ENCODE data around the gene GABRR2. TPM values are rescaled to one million over a fixed set of nuclear protein-coding genes. Genes with fewer than 3 reads are reported as not detected.
"Not testable (repeated sequence)": the region's sequence is repeated elsewhere in the genome, so short reads cannot be mapped to it uniquely, and the experiment has no call there.

GABRR2 gene
- total and polyA plus RNA-seq, 2 donors: 0.42 to 0.78 TPM

DNA sequence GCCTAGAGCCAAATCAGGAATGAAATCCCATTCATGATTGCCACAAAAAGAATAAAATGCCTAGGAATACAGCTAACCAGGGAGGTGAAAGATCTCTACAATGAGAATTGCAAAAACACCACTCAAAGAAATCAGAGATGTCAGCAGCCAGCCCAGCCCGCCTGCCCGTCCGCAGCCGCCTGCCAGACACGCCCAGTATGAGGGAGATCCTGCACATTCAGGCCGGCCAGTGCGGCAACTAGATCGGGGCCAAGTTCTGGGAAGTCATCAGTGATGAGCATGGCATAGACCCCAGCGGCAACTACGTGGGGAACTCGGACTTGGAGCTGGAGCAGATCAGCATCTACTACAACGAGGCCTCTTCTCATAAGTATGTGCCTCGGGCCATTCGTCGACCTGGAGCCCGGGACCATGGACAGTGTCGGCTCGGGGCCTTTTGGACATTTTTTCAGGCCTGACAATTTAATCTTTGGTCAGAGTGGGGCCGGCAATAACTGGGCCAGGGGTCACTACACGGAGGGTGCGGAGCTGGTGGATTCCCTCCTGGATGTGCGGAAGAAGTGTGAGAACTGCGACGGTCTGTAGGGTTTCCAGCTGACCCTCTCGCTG, 13.4 kb downstream of the GABRR2 start:
- Histone ChIP-seq H3K27ac (ENCODE audit: low read depth in 1 of 2, low read length in 1 of 2) (no peak overlapping the region), H3K27me3 (ENCODE audit: control insufficient read depth in 2 of 2, insufficient read depth in 1 of 2, low read length in 1 of 2) (no peaks in the 10 kb centered on the region), H3K36me3 (ENCODE audit: control insufficient read depth in 2 of 2, insufficient read depth in 2 of 2, low read length in 1 of 2) (peaks cover 0 to 3% of the 10 kb centered on the region in 2 donors), H3K9me3 (ENCODE audit: control insufficient read depth in 2 of 2, insufficient read depth in 1 of 2, low read length in 1 of 2) (peaks cover 0 to 5% of the 10 kb centered on the region in 2 donors), H3K4me1 (ENCODE audit: control insufficient read depth in 2 of 2, insufficient read depth in 2 of 2, low read length in 2 of 2) (peaks cover 15 to 19% of the 10 kb centered on the region in 2 donors), H3K4me3 (ENCODE audit: low read length in 2 of 2) (no peak overlapping the region)
- WGBS: 98% methylated on average over 25 of the region's 25 CpGs
- no peak for DNase-seq (ENCODE audit: low read depth in 6 of 9, low spot score in 9 of 9)

DNA sequence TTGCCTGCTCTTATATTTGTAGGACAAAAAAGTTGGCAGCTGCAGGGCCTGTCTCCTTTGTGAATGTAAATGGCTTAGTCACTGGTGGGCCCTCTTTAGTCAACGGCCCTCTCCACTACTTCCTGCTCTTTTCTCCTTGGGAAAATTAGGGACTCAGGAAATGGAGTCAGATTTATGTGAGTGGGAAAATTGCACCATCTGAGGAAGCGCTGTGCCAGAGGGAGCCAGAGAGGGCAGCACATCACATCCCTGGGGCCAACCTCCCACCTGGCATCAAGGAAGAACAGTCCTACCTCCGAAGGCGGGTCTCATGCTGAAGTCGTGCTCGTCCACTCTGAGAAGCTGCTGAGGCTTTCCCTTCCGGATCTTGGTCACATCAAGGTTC, 15.6 kb downstream of the GABRR2 start:
- peaks cover 15 to 19% of the 10 kb centered on the region in 2 donors for H3K4me1 ChIP-seq (ENCODE audit: control insufficient read depth in 2 of 2, insufficient read depth in 2 of 2, low read length in 2 of 2)
- H3K36me3 ChIP-seq (ENCODE audit: control insufficient read depth in 2 of 2, insufficient read depth in 2 of 2, low read length in 1 of 2): peaks cover 0 to 3% of the 10 kb centered on the region in 2 donors
- WGBS: 93% methylated on average over 7 of the region's 7 CpGs
- peaks cover 0 to 5% of the 10 kb centered on the region in 2 donors for H3K9me3 ChIP-seq (ENCODE audit: control insufficient read depth in 2 of 2, insufficient read depth in 1 of 2, low read length in 1 of 2)
- no peak overlapping the region for H3K4me3 ChIP-seq (ENCODE audit: low read length in 2 of 2)
- DNase-seq (ENCODE audit: low read depth in 6 of 9, low spot score in 9 of 9): no peak
- H3K27me3 ChIP-seq (ENCODE audit: control insufficient read depth in 2 of 2, insufficient read depth in 1 of 2, low read length in 1 of 2): no peaks in the 10 kb centered on the region
- H3K27ac ChIP-seq (ENCODE audit: low read depth in 1 of 2, low read length in 1 of 2): no peak overlapping the region

DNA sequence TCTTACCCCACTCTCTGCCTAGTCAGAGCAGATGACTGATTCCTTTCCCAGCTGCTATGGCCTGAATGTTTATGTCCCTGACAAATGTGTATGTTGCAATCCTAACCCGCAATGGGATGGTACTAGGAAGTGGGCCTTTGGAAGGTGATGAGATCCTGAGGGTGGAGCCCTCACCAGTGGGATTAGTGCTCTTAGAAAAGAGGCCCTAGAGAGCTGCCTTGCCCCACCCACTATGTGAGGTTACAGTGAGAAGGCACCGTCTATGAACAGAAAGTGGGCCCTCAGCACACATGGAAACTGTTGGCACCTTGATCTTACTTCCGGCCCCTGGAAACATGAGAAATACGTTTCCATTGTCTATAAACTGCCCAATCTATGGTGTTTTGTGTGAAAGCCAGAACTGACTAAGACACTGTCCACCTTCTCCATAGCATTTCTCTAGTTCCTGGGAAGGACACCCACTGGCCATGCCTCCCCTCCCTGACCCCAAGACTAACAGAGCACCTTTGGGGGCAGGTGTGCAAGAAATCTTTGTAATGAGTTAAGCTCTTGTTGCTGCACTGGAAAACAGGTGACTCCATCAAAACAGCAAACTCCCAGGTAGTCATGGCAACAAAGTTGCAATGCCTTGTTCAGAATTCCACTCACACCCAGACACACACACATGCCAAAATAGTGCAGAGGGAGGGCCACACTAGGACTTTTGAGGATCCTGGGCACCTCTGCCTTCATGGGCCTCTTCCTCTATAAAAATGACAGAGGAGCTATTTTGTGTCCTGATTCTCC, 16.2 kb downstream of the GABRR2 start:
- H3K36me3 ChIP-seq (ENCODE audit: control insufficient read depth in 2 of 2, insufficient read depth in 2 of 2, low read length in 1 of 2): peaks cover 0 to 3% of the 10 kb centered on the region in 2 donors
- no peaks in the 10 kb centered on the region for H3K27me3 ChIP-seq (ENCODE audit: control insufficient read depth in 2 of 2, insufficient read depth in 1 of 2, low read length in 1 of 2)
- H3K9me3 ChIP-seq (ENCODE audit: control insufficient read depth in 2 of 2, insufficient read depth in 1 of 2, low read length in 1 of 2): peaks cover 0 to 5% of the 10 kb centered on the region in 2 donors
- peak overlapping the region in 1 of 2 donors; percentile 72 for H3K27ac ChIP-seq (ENCODE audit: low read depth in 1 of 2, low read length in 1 of 2)
- no peak overlapping the region for H3K4me3 ChIP-seq (ENCODE audit: low read length in 2 of 2)
- DNase-seq (ENCODE audit: low read depth in 6 of 9, low spot score in 9 of 9): peak in 5 of 9 donors; percentile 12 to 57 (median 27)
- peaks cover 15 to 19% of the 10 kb centered on the region in 2 donors for H3K4me1 ChIP-seq (ENCODE audit: control insufficient read depth in 2 of 2, insufficient read depth in 2 of 2, low read length in 2 of 2)
- WGBS: 91% methylated on average over 4 of the region's 4 CpGs

DNA sequence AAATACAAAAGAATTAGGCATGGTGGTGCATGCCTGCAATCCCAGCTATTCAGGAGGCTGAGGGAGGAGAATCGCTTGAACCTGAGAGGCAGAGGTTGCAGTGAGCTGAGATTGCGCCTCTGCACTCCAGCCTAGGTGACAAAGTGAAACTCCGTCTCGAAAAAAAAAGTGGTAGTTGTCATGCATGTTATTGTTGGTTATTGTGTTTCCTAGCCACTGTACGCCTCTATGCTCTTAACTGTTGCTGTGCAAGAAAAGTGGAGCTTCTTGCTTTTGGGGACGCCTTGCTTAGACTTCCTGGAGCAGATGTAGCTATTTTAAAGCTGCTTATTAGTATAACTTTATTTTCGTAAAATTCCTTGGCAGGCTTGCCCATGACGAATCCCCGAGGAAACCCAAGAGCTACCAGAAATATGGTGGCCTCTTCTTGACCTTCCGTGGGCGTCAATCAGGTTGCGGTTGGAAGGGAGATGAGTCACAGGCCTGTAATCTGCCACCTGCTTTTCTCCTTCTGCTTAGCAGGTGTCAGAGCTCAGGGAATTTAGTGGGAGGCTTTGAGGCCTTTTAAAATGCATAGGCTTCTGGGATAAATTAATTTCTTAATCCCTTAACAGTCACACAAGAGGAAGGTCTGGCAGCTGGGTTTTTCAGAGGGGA, 17.3 kb downstream of the GABRR2 start:
- DNase-seq (ENCODE audit: low read depth in 6 of 9, low spot score in 9 of 9): peak in 6 of 9 donors; percentile 35 to 72 (median 48)
- H3K27ac ChIP-seq (ENCODE audit: low read depth in 1 of 2, low read length in 1 of 2): peak overlapping the region; percentile 46 to 72
- peaks cover 15 to 19% of the 10 kb centered on the region in 2 donors for H3K4me1 ChIP-seq (ENCODE audit: control insufficient read depth in 2 of 2, insufficient read depth in 2 of 2, low read length in 2 of 2)
- no peaks in the 10 kb centered on the region for H3K27me3 ChIP-seq (ENCODE audit: control insufficient read depth in 2 of 2, insufficient read depth in 1 of 2, low read length in 1 of 2)
- H3K4me3 ChIP-seq (ENCODE audit: low read length in 2 of 2): no peak overlapping the region
- H3K9me3 ChIP-seq (ENCODE audit: control insufficient read depth in 2 of 2, insufficient read depth in 1 of 2, low read length in 1 of 2): peaks cover 0 to 5% of the 10 kb centered on the region in 2 donors
- 38% methylated on average over 12 of the region's 12 CpGs for WGBS
- H3K36me3 ChIP-seq (ENCODE audit: control insufficient read depth in 2 of 2, insufficient read depth in 2 of 2, low read length in 1 of 2): peaks cover 0 to 3% of the 10 kb centered on the region in 2 donors

DNA sequence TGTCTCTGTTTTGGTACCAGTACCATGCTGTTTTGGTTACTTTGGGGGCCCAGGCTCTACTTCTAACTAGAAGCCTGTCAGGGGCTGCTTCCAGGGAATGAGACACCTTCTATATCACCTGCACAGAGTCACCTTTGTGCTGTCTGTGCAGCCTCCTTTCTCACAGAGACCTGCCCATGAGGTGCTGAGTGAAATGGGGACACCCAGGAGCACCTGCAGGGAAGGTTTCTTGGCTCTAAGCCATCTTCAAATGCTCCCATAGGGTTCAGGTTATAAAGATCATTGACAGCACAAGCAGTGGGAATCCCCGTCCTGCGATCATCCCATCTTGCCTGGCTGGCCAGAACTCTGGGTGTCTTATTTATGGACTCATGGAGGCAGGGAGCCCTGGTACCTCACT, 19.1 kb downstream of the GABRR2 start:
- Histone ChIP-seq H3K9me3 (ENCODE audit: control insufficient read depth in 2 of 2, insufficient read depth in 1 of 2, low read length in 1 of 2) (no peaks in the 10 kb centered on the region), H3K27ac (ENCODE audit: low read depth in 1 of 2, low read length in 1 of 2) (no peak overlapping the region), H3K4me3 (ENCODE audit: low read length in 2 of 2) (no peak overlapping the region), H3K36me3 (ENCODE audit: control insufficient read depth in 2 of 2, insufficient read depth in 2 of 2, low read length in 1 of 2) (peaks cover 0 to 3% of the 10 kb centered on the region in 2 donors), H3K27me3 (ENCODE audit: control insufficient read depth in 2 of 2, insufficient read depth in 1 of 2, low read length in 1 of 2) (no peaks in the 10 kb centered on the region), H3K4me1 (ENCODE audit: control insufficient read depth in 2 of 2, insufficient read depth in 2 of 2, low read length in 2 of 2) (peaks cover 15 to 19% of the 10 kb centered on the region in 2 donors)
- no peak for DNase-seq (ENCODE audit: low read depth in 6 of 9, low spot score in 9 of 9)
- 94% methylated on average over 2 of the region's 2 CpGs for WGBS

DNA sequence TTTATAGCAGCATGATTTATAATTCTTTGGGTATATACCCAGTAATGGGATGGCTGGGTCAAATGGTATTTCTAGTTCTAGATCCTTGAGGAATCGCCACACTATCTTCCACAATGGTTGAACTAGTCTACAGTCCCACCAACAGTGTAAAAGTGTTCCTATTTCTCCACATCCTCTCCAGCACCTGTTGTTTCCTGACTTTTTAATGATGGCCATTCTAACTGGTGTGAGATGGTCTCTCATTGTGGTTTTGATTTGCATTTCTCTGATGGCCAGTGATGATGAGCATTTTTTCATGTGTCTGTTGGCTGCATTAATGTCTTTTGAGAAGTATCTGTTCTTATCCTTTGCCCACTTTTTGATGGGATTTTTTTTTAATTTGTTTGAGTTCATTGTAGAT, 20.0 kb downstream of the GABRR2 start:
- H3K27me3 ChIP-seq (ENCODE audit: control insufficient read depth in 2 of 2, insufficient read depth in 1 of 2, low read length in 1 of 2); H3K36me3 ChIP-seq (ENCODE audit: control insufficient read depth in 2 of 2, insufficient read depth in 2 of 2, low read length in 1 of 2); H3K9me3 ChIP-seq (ENCODE audit: control insufficient read depth in 2 of 2, insufficient read depth in 1 of 2, low read length in 1 of 2); H3K27ac ChIP-seq (ENCODE audit: low read depth in 1 of 2, low read length in 1 of 2); DNase-seq (ENCODE audit: low read depth in 6 of 9, low spot score in 9 of 9); H3K4me3 ChIP-seq (ENCODE audit: low read length in 2 of 2): not testable (repeated sequence)
- H3K4me1 ChIP-seq (ENCODE audit: control insufficient read depth in 2 of 2, insufficient read depth in 2 of 2, low read length in 2 of 2): peaks cover 15 to 19% of the 10 kb centered on the region in 2 donors
- 96% methylated on average over 1 of the region's 1 CpG for WGBS

DNA sequence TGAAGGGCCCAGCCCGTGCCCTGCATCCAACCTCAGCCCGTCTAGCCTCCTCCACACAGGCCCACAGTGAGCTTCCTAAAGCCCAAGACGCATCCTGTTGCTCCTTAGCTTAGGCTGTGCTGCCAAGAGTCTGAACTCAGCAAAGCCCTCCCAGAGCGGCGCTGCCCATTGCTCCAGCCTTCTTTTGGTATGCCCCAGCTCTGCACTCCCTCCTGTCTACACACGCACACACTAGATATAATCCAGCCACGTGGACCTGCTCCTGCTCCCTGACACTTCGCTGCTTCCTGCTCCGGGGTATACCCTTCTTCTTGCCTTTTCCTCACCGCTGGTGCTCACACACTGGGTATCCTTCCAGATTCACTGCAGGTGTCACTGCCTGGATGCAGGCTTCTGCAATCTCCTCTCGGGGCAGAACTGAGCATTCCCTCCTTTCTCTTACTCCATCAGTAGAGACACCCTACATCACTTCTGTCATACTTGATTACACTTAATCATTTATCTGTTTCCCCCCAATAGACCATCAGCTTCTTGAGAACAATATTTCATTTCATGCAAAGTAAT, 23.8 kb downstream of the GABRR2 start:
- Histone ChIP-seq H3K27me3 (ENCODE audit: control insufficient read depth in 2 of 2, insufficient read depth in 1 of 2, low read length in 1 of 2) (no peaks in the 10 kb centered on the region), H3K9me3 (ENCODE audit: control insufficient read depth in 2 of 2, insufficient read depth in 1 of 2, low read length in 1 of 2) (peaks cover 0 to 3% of the 10 kb centered on the region in 2 donors), H3K4me3 (ENCODE audit: low read length in 2 of 2) (no peak overlapping the region), H3K4me1 (ENCODE audit: control insufficient read depth in 2 of 2, insufficient read depth in 2 of 2, low read length in 2 of 2) (no peaks in the 10 kb centered on the region), H3K27ac (ENCODE audit: low read depth in 1 of 2, low read length in 1 of 2) (no peak overlapping the region), H3K36me3 (ENCODE audit: control insufficient read depth in 2 of 2, insufficient read depth in 2 of 2, low read length in 1 of 2) (no peaks in the 10 kb centered on the region)
- WGBS: 91% methylated on average over 11 of the region's 11 CpGs
- no peak for DNase-seq (ENCODE audit: low read depth in 6 of 9, low spot score in 9 of 9)

DNA sequence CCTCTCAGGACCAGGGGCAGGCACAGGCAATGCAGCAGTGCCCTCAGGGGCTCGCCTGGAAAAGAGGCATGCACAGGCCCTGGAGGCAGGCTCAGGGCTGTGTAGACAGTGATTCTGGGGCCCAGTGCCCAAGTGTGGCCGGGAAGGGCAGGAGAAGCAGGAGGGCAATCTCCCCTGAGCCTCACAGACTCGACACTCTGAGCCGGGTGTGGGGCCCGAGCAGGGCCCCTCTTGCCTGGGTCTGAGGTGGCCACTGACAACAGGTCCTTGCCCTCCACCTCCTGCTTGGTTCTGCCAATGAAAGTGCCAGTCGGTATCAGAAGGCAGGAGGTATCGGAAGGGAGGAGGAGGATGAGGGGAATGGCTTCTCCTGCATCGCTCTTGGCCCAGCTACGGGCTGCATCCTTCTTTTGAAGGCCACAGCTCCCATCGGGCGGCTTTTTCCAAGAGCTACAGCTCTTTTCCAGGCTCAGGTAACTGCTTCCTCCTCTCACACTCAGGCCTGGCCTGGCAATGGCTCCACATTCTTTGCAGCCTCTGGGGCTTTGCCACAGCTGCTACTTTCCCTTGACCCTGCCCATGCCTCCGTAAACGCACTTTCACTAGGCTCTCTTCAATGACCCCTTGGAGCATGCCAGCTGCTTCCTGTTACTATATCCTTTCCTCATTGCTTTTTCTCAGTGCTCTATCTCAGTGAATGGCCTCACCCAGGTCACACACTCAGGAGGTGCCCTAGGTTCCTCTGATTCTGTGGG, 24.5 kb downstream of the GABRR2 start:
- Histone ChIP-seq H3K4me3 (ENCODE audit: low read length in 2 of 2) (no peak overlapping the region), H3K4me1 (ENCODE audit: control insufficient read depth in 2 of 2, insufficient read depth in 2 of 2, low read length in 2 of 2) (no peaks in the 10 kb centered on the region), H3K27me3 (ENCODE audit: control insufficient read depth in 2 of 2, insufficient read depth in 1 of 2, low read length in 1 of 2) (no peaks in the 10 kb centered on the region), H3K36me3 (ENCODE audit: control insufficient read depth in 2 of 2, insufficient read depth in 2 of 2, low read length in 1 of 2) (no peaks in the 10 kb centered on the region), H3K9me3 (ENCODE audit: control insufficient read depth in 2 of 2, insufficient read depth in 1 of 2, low read length in 1 of 2) (peaks cover 0 to 3% of the 10 kb centered on the region in 2 donors), H3K27ac (ENCODE audit: low read depth in 1 of 2, low read length in 1 of 2) (no peak overlapping the region)
- no peak for DNase-seq (ENCODE audit: low read depth in 6 of 9, low spot score in 9 of 9)
- 95% methylated on average over 13 of the region's 13 CpGs for WGBS

Data from thymus (tissue), 11 donors.